ENCODE data around the gene CACNA2D3.

Gene CACNA2D3

GRCh38 chr3:54563501-54564200, 441.3 kb downstream of the CACNA2D3 start:
- no peak for DNase-seq (ENCODE audit: low read depth, low spot score)
- Histone ChIP-seq H3K9ac (ENCODE audit: insufficient read length) (no peak overlapping the region), H3K36me3 (ENCODE audit: insufficient read depth, low read length) (no peaks in the 10 kb centered on the region), H3K9me3 (ENCODE audit: low read depth, low read length) (no peaks in the 10 kb centered on the region), H3K27ac (no peak overlapping the region), H3K4me3 (no peak overlapping the region)
- TF ChIP-seq FOXP2 (optimal IDR thresholded peaks at IDR 0.05; ENCODE audit: control extremely low read depth, extremely low read length, insufficient read depth) (no peak), POLR2AphosphoS5 (IDR thresholded peaks at IDR 0.05; ENCODE audit: borderline replicate concordance, low read depth, low read length) (no peak)

GRCh38 chr3:54564374-54564925, 442.1 kb downstream of the CACNA2D3 start:
- Histone ChIP-seq H3K27ac (no peak overlapping the region), H3K36me3 (ENCODE audit: insufficient read depth, low read length) (no peaks in the 10 kb centered on the region), H3K4me3 (no peak overlapping the region), H3K9ac (ENCODE audit: insufficient read length) (no peak overlapping the region), H3K9me3 (ENCODE audit: low read depth, low read length) (no peaks in the 10 kb centered on the region)
- DNase-seq (ENCODE audit: low read depth, low spot score), result no peak
- TF ChIP-seq EZH2 (IDR thresholded peaks at IDR 0.05) (no peak), FOXP2 (optimal IDR thresholded peaks at IDR 0.05; ENCODE audit: control extremely low read depth, extremely low read length, insufficient read depth) (no peak), POLR2AphosphoS5 (IDR thresholded peaks at IDR 0.05; ENCODE audit: borderline replicate concordance, low read depth, low read length) (no peak)

DNA sequence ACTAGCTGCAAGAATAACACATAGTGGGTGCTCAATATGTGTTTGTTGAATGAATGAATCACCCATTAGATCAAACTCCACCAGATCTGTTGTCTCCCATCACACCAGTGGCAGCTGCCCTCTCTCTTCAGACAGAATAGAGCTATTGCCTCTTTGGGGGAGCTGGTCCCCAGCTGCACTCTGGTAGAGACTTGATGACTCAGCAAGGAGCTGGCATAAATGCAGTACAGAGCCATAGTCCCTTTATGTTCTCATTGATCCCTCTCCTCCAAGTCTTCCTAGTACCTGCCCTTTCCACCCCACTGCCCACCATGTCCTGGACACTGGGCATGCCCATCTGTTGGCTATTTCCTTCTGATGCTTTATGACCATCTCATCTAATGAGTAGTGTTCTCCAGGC, 443.6 kb downstream of the CACNA2D3 start:
- Histone ChIP-seq H3K4me3 (no peak overlapping the region), H3K9ac (ENCODE audit: insufficient read length) (no peak overlapping the region), H3K9me3 (ENCODE audit: low read depth, low read length) (no peaks in the 10 kb centered on the region), H3K27ac (no peak overlapping the region), H3K36me3 (ENCODE audit: insufficient read depth, low read length) (no peaks in the 10 kb centered on the region)
- TF ChIP-seq POLR2AphosphoS5 (IDR thresholded peaks at IDR 0.05; ENCODE audit: borderline replicate concordance, low read depth, low read length) (no peak), EZH2 (IDR thresholded peaks at IDR 0.05) (no peak), FOXP2 (optimal IDR thresholded peaks at IDR 0.05; ENCODE audit: control extremely low read depth, extremely low read length, insufficient read depth) (no peak)
- no peak for DNase-seq (ENCODE audit: low read depth, low spot score)

DNA sequence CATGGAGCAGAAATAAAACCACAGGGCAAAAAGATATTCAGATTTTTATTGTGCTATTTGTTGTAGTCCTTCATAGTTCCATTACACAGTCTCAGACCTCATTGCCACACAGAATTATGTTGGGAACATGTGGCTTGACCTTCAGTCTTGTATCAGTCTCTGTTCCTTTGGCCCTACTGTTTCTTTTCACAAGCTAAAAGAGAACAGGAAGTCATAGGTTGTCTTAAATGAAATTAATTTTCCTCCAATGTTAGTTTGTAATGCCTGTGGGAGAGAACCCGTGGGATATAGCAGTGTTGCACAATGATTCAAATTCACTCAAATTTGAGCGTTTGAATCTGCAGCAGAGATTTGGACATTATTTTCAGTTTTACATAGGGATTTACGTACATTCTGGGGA, 445.6 kb downstream of the CACNA2D3 start:
- no peak overlapping the region for H3K9ac ChIP-seq (ENCODE audit: insufficient read length)

GRCh38 chr3:54570008-54570407, 447.7 kb downstream of the CACNA2D3 start:
- Histone ChIP-seq H3K9ac (ENCODE audit: insufficient read length) (no peak overlapping the region), H3K4me3 (no peak overlapping the region), H3K9me3 (ENCODE audit: low read depth, low read length) (no peaks in the 10 kb centered on the region), H3K27ac (no peak overlapping the region), H3K36me3 (ENCODE audit: insufficient read depth, low read length) (no peaks in the 10 kb centered on the region)
- no peak for DNase-seq (ENCODE audit: low read depth, low spot score)
- no peak for TF ChIP-seq POLR2AphosphoS5 (IDR thresholded peaks at IDR 0.05; ENCODE audit: borderline replicate concordance, low read depth, low read length)
- TF ChIP-seq EZH2 (IDR thresholded peaks at IDR 0.05), result no peak
- no peak for TF ChIP-seq FOXP2 (optimal IDR thresholded peaks at IDR 0.05; ENCODE audit: control extremely low read depth, extremely low read length, insufficient read depth)

More for the DNA sequence above, 445.6 kb downstream of the CACNA2D3 start:
- no peaks in the 10 kb centered on the region for H3K9me3 ChIP-seq (ENCODE audit: low read depth, low read length)
- no peak for TF ChIP-seq POLR2AphosphoS5 (IDR thresholded peaks at IDR 0.05; ENCODE audit: borderline replicate concordance, low read depth, low read length)
- no peak for TF ChIP-seq FOXP2 (optimal IDR thresholded peaks at IDR 0.05; ENCODE audit: control extremely low read depth, extremely low read length, insufficient read depth)
- no peak for TF ChIP-seq EZH2 (IDR thresholded peaks at IDR 0.05)
- H3K4me3 ChIP-seq, result no peak overlapping the region
- no peak overlapping the region for H3K27ac ChIP-seq
- no peaks in the 10 kb centered on the region for H3K36me3 ChIP-seq (ENCODE audit: insufficient read depth, low read length)
- no peak for DNase-seq (ENCODE audit: low read depth, low spot score)

DNA sequence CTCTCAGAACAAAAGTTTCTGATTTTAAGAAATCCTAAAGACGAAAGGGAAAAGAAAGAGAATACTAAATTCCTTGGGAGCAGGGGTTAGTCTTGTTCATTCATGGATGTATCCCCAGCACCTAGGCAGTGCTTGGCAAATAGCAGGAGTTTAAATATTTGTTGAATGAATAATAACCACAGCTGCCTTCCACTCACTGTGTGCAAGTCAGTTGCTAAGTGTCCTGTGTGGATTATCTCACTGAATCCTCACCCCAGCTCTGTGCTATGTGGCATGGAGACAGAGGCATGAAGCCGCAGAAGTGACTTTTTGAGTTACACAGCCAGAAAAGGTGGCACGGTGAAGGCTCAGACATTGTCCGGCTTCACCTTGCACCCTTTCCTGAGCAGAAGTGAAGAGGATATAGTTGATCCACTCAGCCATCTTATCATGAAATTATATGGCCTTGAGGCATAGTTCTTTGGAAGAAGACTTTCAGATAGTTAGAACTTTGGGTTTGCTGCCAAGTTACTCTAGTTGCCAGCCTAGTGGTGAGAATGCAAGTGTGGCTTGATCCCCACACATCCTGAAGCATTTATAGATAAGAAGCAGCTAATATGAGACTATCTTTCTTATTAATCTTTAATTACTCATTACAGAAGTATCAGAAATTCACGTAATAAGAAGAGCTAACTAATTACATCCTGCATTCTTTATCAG, 450.0 kb downstream of the CACNA2D3 start:
- no peak for TF ChIP-seq POLR2AphosphoS5 (IDR thresholded peaks at IDR 0.05; ENCODE audit: borderline replicate concordance, low read depth, low read length)
- no peak for TF ChIP-seq FOXP2 (optimal IDR thresholded peaks at IDR 0.05; ENCODE audit: control extremely low read depth, extremely low read length, insufficient read depth)
- no peak for TF ChIP-seq EZH2 (IDR thresholded peaks at IDR 0.05)
- H3K27ac ChIP-seq, result no peak overlapping the region
- no peak overlapping the region for H3K4me3 ChIP-seq
- no peak for DNase-seq (ENCODE audit: low read depth, low spot score)
- no peak overlapping the region for H3K9ac ChIP-seq (ENCODE audit: insufficient read length)
- no peaks in the 10 kb centered on the region for H3K9me3 ChIP-seq (ENCODE audit: low read depth, low read length)
- no peaks in the 10 kb centered on the region for H3K36me3 ChIP-seq (ENCODE audit: insufficient read depth, low read length)

GRCh38 chr3:54573858-54574257, 451.5 kb downstream of the CACNA2D3 start:
- Histone ChIP-seq H3K9me3 (ENCODE audit: low read depth, low read length) (no peaks in the 10 kb centered on the region), H3K27ac (no peak overlapping the region), H3K9ac (ENCODE audit: insufficient read length) (no peak overlapping the region), H3K4me3 (no peak overlapping the region), H3K36me3 (ENCODE audit: insufficient read depth, low read length) (no peaks in the 10 kb centered on the region)
- TF ChIP-seq POLR2AphosphoS5 (IDR thresholded peaks at IDR 0.05; ENCODE audit: borderline replicate concordance, low read depth, low read length), result no peak
- no peak for TF ChIP-seq EZH2 (IDR thresholded peaks at IDR 0.05)
- no peak for TF ChIP-seq FOXP2 (optimal IDR thresholded peaks at IDR 0.05; ENCODE audit: control extremely low read depth, extremely low read length, insufficient read depth)
- DNase-seq (ENCODE audit: low read depth, low spot score), result no peak

DNA sequence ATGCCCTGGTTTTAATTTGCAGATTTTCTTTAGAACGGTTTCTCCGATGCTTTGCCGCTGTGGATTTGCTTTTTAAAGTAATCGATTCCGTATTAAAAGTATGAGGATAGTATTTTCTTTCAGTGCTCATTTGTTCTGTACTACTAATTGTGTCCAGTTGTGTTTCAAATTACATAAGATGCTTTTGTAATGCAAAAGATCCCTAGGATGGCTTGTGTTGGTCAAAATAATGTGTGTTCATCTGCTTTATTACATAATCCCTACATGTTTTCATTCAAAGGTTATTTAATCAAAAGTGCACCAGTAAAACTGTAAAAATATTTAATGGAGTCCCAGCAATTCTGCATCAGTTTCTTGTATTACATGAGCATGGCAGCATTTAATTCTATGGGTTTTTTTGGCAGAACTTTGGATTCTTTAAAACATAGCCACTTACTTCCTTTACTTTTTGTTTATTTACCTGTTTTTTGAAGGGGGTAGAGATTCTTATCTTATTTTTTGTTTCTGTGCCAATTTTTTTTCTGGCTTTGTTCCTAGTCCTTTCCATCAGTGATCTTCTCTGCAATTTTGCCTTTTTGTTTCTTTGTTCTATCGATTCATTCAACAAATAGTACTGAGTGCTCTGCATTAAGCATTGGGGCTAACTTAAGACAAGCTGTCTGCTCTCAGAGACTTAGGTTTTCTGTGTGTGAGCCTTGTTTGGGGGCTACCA, 452.7 kb downstream of the CACNA2D3 start:
- TF ChIP-seq EZH2 (IDR thresholded peaks at IDR 0.05) (no peak), FOXP2 (optimal IDR thresholded peaks at IDR 0.05; ENCODE audit: control extremely low read depth, extremely low read length, insufficient read depth) (no peak), POLR2AphosphoS5 (IDR thresholded peaks at IDR 0.05; ENCODE audit: borderline replicate concordance, low read depth, low read length) (no peak)
- H3K9me3 ChIP-seq (ENCODE audit: low read depth, low read length), result no peaks in the 10 kb centered on the region
- H3K27ac ChIP-seq, result no peak overlapping the region
- no peak overlapping the region for H3K4me3 ChIP-seq
- no peak overlapping the region for H3K9ac ChIP-seq (ENCODE audit: insufficient read length)
- DNase-seq (ENCODE audit: low read depth, low spot score), result no peak
- H3K36me3 ChIP-seq (ENCODE audit: insufficient read depth, low read length), result no peaks in the 10 kb centered on the region
